HCT116 (cell line): ENCODE data around the gene SPI1. TPM values are rescaled to one million over a fixed set of nuclear protein-coding genes. Genes with fewer than 3 reads are reported as not detected.

ENCODE experiments used
- ATAC-seq: fragments of 200-7000 bp; cut with Tn5 transposase; 2 replicates; pipeline ENCODE4 v1.9.1; 2020; ENCODE audit warnings: mild to moderate bottlenecking, moderate library complexity
- BruUV-seq: library from RNA; stranded (reverse); fragments of 400-500 nt; replicated peaks from 2 replicates; lab custom pipeline; 2021; lab: Mats Ljungman, UMichigan
- CTCF ChIA-PET: fragments of 300-600 bp; sonication (Branson Sonifier 250); formaldehyde crosslinking; loops from one replicate; lab custom pipeline; 2021; ENCODE audit warnings: antibody characterized with exemption; lab: Charles Lee
- POLR2A ChIA-PET: fragments of 300-600, 350-600 bp; sonication (Branson Sonifier 250); formaldehyde crosslinking; loops from one replicate; lab custom pipeline; 2021; ENCODE audit warnings: antibody characterized with exemption; lab: Charles Lee
- RAD21 ChIA-PET, 2 experiments: fragments of 300-600 bp; sonication (Branson Sonifier 250); formaldehyde crosslinking; loops; one replicate each; lab custom pipeline; 2023; ENCODE audit warnings: low total read pairs in 2 of 2; ENCODE audit not compliant: uncharacterized antibody in 2 of 2, unreplicated experiment in 2 of 2, low non-redundant PET in 1 of 2; lab: Charles Lee
- DNase-seq: peaks from one replicate; pipeline ENCODE4 v3.0.0-alpha.2; 2010; ENCODE audit warnings: low read depth, low spot score
- H2AFZ ChIP-seq: fragments of 200-600 bp; shearing (Covaris generic), sonication (generic); 2 replicates; pipeline ENCODE4 v1.6.1; 2017; ENCODE audit warnings: low read depth, mixed run types, mixed read lengths, antibody characterized with exemption, low read length; ENCODE audit not compliant: poor library complexity, severe bottlenecking
- H3K27ac ChIP-seq: 2 replicates; pipeline ENCODE4 v1.5.1; 2012; ENCODE audit warnings: low read depth, low read length
- H3K27me3 ChIP-seq: fragments of 200-600 bp; sonication (generic); 2 replicates; pipeline ENCODE4 v1.6.1; 2016; ENCODE audit warnings: mixed run types, low read length, mixed read lengths; ENCODE audit not compliant: insufficient read depth
- H3K36me3 ChIP-seq, 2 experiments: fragments of 200-500 bp in 1 of 2; fragments of 200-600 bp in 1 of 2; sonication (Bioruptor generic) in 1 of 2; sonication (generic) in 1 of 2; 2 replicates each; pipeline versions ENCODE4 v1.5.1 to v1.6.1; 2014 to 2016; ENCODE audit warnings: low read length in 2 of 2, inconsistent platforms in 1 of 2, mixed read lengths in 1 of 2, mixed run types in 1 of 2; ENCODE audit not compliant: insufficient read depth in 2 of 2, control insufficient read depth in 1 of 2
- H3K4me1 ChIP-seq, 2 experiments: fragments of 200-600 bp in 1 of 2; sonication (generic) in 1 of 2; 2 replicates each; pipeline versions ENCODE4 v1.5.1 to v1.6.1; 2012 to 2017; ENCODE audit warnings: low read length in 2 of 2, inconsistent platforms in 1 of 2, mild to moderate bottlenecking in 1 of 2, mixed read lengths in 1 of 2, mixed run types in 1 of 2, moderate library complexity in 1 of 2; ENCODE audit not compliant: insufficient read depth in 2 of 2, control insufficient read depth in 1 of 2
- H3K4me2 ChIP-seq: fragments of 200-600 bp; sonication (generic); 2 replicates; pipeline ENCODE4 v1.6.1; 2017; ENCODE audit warnings: mixed run types, low read length, mixed read lengths
- H3K4me3 ChIP-seq, 2 experiments: fragments of 200-600 bp in 1 of 2; sonication (generic) in 1 of 2; replicated peaks in 1 of 2; 2 replicates each; pipeline ENCODE4 v1.5.1; 2011 to 2016; ENCODE audit warnings: low read length in 2 of 2, control low read depth in 1 of 2, low read depth in 1 of 2, mild to moderate bottlenecking in 1 of 2, mixed read lengths in 1 of 2, mixed run types in 1 of 2
- H3K79me2 ChIP-seq: fragments of 200-600 bp; sonication (generic); 2 replicates; pipeline ENCODE4 v1.6.1; 2017; ENCODE audit warnings: mild to moderate bottlenecking, mixed run types, low read length, moderate library complexity, mixed read lengths; ENCODE audit not compliant: insufficient read depth
- H3K9ac ChIP-seq: fragments of 200-600 bp; sonication (generic); 2 replicates; pipeline ENCODE4 v1.6.1; 2016; ENCODE audit warnings: low read length, mixed read lengths
- H3K9me2 ChIP-seq: fragments of 200-600 bp; sonication (generic), shearing (Covaris generic); 2 replicates; pipeline ENCODE4 v1.6.1; 2017; ENCODE audit warnings: mixed run types, mild to moderate bottlenecking, moderate library complexity; ENCODE audit not compliant: insufficient read depth
- H3K9me3 ChIP-seq, 2 experiments: fragments of 200-500 bp in 1 of 2; fragments of 200-600 bp in 1 of 2; sonication (Bioruptor generic) in 1 of 2; sonication (generic) in 1 of 2; 2 replicates each; pipeline ENCODE4 v1.6.1; 2014 to 2017; ENCODE audit warnings: low read length in 2 of 2, mixed read lengths in 2 of 2, inconsistent platforms in 1 of 2, low read depth in 1 of 2, mild to moderate bottlenecking in 1 of 2, mixed run types in 1 of 2, moderate library complexity in 1 of 2; ENCODE audit not compliant: control insufficient read depth in 1 of 2, insufficient read depth in 1 of 2
- H4K20me1 ChIP-seq: fragments of 200-600 bp; sonication (generic), shearing (Covaris generic); 2 replicates; pipeline ENCODE4 v1.6.1; 2017; ENCODE audit warnings: mixed run types, mild to moderate bottlenecking, moderate library complexity; ENCODE audit not compliant: insufficient read depth
- CBX3 ChIP-seq: IDR thresholded peaks from 2 replicates; pipeline ENCODE4 v1.6.1; 2012; ENCODE audit warnings: low read depth
- CEBPB ChIP-seq: IDR thresholded peaks from 2 replicates; pipeline ENCODE4 v1.6.1; 2012; ENCODE audit warnings: low read depth
- ELF1 ChIP-seq: IDR thresholded peaks from 2 replicates; pipeline ENCODE4 v1.6.1; 2012; ENCODE audit warnings: low read depth, borderline replicate concordance
- EZH2phosphoT487 ChIP-seq: fragments of 200-600 bp; IDR thresholded peaks from 2 replicates; pipeline ENCODE4 v1.6.1; 2018; ENCODE audit warnings: antibody characterized with exemption, borderline replicate concordance
- FOSL1 ChIP-seq: IDR thresholded peaks from 2 replicates; pipeline ENCODE4 v1.6.1; 2012; ENCODE audit warnings: low read depth
- JUND ChIP-seq: IDR thresholded peaks from 2 replicates; pipeline ENCODE4 v1.6.1; 2012
- RAD21 ChIP-seq: IDR thresholded peaks from 2 replicates; pipeline ENCODE4 v1.6.1; 2012; ENCODE audit warnings: low read depth, mild to moderate bottlenecking
- REST ChIP-seq: IDR thresholded peaks from 2 replicates; pipeline ENCODE4 v1.6.1; 2012; ENCODE audit warnings: low read depth
- ZFX ChIP-seq: fragments of 450-650 bp; IDR thresholded peaks from 2 replicates; pipeline ENCODE4 v1.6.1; 2017
- ZNF274 ChIP-seq: fragments of 200-500 bp; sonication (Bioruptor generic); IDR thresholded peaks from 2 replicates; pipeline ENCODE4 v1.6.1; 2014; ENCODE audit warnings: mild to moderate bottlenecking, low read depth, low read length, inconsistent platforms
- intact Hi-C: fragments of 100-400 bp; cut with micrococcal nuclease; formaldehyde crosslinking; loops from 2 replicates; pipeline ENCODE4 v1.10.0; 2022
- total RNA-seq: library from RNA; stranded (reverse); gene quantifications from one replicate; pipeline ENCODE4 v1.2.1, GENCODE V29; 2021; ENCODE audit not compliant: unreplicated experiment
- TF ChIP-seq, protein P1 (sequence below): IDR thresholded peaks from 2 replicates; pipeline ENCODE4 v1.6.1; 2012
- TF ChIP-seq, protein P2 (sequence below): IDR thresholded peaks from 2 replicates; pipeline ENCODE4 v1.6.1; 2011; ENCODE audit warnings: mild to moderate bottlenecking, low read length, moderate library complexity; ENCODE audit not compliant: insufficient replicate concordance; ENCODE audit errors: extremely low read depth
- TF ChIP-seq, protein P3 (sequence below): IDR thresholded peaks from 2 replicates; pipeline ENCODE4 v1.6.1; 2012

The SPI1 gene
- total RNA-seq, 1 experiment from 2014 or later, result 0.32 TPM

- H3K36me3 ChIP-seq, result peaks cover 0 to 4% of the 10 kb centered on the region in 2 experiments; a peak in 2 of 4 replicates
- H3K4me1 ChIP-seq, result peaks cover 32 to 41% of the 10 kb centered on the region in 2 experiments
- no peak for ATAC-seq
- H4K20me1 ChIP-seq, result no peaks in the 10 kb centered on the region
- no peak overlapping the region for H3K27ac ChIP-seq
- H3K4me2 ChIP-seq, result no peak overlapping the region
- no peak overlapping the region for H3K9ac ChIP-seq
- POLR2A ChIA-PET, result no interaction called here
- RAD21 ChIA-PET, result no interaction called here
- intact Hi-C loops, result no loop called here
- H3K9me3 ChIP-seq, result no peaks in the 10 kb centered on the region
- no peaks in the 10 kb centered on the region for H3K27me3 ChIP-seq
- TF ChIP-seq, protein P1, sequence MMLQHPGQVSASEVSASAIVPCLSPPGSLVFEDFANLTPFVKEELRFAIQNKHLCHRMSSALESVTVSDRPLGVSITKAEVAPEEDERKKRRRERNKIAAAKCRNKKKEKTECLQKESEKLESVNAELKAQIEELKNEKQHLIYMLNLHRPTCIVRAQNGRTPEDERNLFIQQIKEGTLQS, result no peak
- TF ChIP-seq ZNF274 (no peak), ZFX (no peak), EZH2phosphoT487 (no peak), CEBPB (no peak), ELF1 (no peak), FOSL1 (no peak), JUND (no peak), CBX3 (no peak), RAD21 (no peak), REST (no peak)
- TF ChIP-seq, protein P2, sequence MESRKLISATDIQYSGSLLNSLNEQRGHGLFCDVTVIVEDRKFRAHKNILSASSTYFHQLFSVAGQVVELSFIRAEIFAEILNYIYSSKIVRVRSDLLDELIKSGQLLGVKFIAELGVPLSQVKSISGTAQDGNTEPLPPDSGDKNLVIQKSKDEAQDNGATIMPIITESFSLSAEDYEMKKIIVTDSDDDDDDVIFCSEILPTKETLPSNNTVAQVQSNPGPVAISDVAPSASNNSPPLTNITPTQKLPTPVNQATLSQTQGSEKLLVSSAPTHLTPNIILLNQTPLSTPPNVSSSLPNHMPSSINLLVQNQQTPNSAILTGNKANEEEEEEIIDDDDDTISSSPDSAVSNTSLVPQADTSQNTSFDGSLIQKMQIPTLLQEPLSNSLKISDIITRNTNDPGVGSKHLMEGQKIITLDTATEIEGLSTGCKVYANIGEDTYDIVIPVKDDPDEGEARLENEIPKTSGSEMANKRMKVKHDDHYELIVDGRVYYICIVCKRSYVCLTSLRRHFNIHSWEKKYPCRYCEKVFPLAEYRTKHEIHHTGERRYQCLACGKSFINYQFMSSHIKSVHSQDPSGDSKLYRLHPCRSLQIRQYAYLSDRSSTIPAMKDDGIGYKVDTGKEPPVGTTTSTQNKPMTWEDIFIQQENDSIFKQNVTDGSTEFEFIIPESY, result no peak
- TF ChIP-seq, protein P3, sequence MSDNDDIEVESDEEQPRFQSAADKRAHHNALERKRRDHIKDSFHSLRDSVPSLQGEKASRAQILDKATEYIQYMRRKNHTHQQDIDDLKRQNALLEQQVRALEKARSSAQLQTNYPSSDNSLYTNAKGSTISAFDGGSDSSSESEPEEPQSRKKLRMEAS, result no peak
- CTCF ChIA-PET, result interaction anchor here (0.8 to 1.7 kb wide), 2 partner anchors 16 to 36 kb away, joined by 4 to 12 read pairs; partner anchors contain the start of gene PSMC3
- no peak overlapping the region for H2AFZ ChIP-seq
- H3K79me2 ChIP-seq, result peaks cover 7% of the 10 kb centered on the region; the same call in 1 of the 2 replicates
- no peak for DNase-seq
- no peak overlapping the region for H3K4me3 ChIP-seq
- BruUV-seq, result no TSS peak
- H3K9me2 ChIP-seq, result no peaks in the 10 kb centered on the region
These were observed 32.3 kb upstream of the SPI1 start for GRCh38 chr11:47410370-47411264.
